ENCODE results near the gene NOTUM. TPM values are rescaled to one million over a fixed set of nuclear protein-coding genes. Genes with fewer than 3 reads are reported as not detected.
A peak's percentile ranks its signal among the peaks of the same experiment; 100 is the strongest.

The NOTUM gene
- total and polyA plus RNA-seq, 10 of the 15 experiments (the other 5 are each of a cell fraction or from before 2014, with no cell fraction given): 0.04 to 0.13 TPM; not detected in 8

- Histone ChIP-seq H3K79me2 (ENCODE audit: control insufficient read depth, insufficient read depth, low read length) (no peaks in the 10 kb centered on the region), H3K36me3 (ENCODE audit: control insufficient read depth in 2 of 2, insufficient read depth in 2 of 2, low read length in 1 of 2) (no peaks in the 10 kb centered on the region), H3K9ac (ENCODE audit: control insufficient read depth, insufficient read depth, low read length) (no peak overlapping the region), H3K4me3 (no peak overlapping the region), H3K4me1 (ENCODE audit: control insufficient read depth, insufficient read depth, low read length) (no peaks in the 10 kb centered on the region), H2AFZ (ENCODE audit: control insufficient read depth, low read depth, low read length) (peak overlapping the region; percentile 55), H3K9me3 (replicated peaks; ENCODE audit: control insufficient read depth, insufficient read depth, low read length) (no peaks in the 10 kb centered on the region), H3K4me2 (ENCODE audit: control insufficient read depth, insufficient read depth) (peak overlapping the region; percentile 74), H3K27ac (ENCODE audit: control insufficient read depth, insufficient read depth) (no peak overlapping the region), H4K20me1 (ENCODE audit: control insufficient read depth, insufficient read depth) (no peaks in the 10 kb centered on the region), H3K27me3 (replicated peaks in 1 of 2; ENCODE audit: control insufficient read depth in 2 of 2, insufficient read depth in 2 of 2, low read length in 1 of 2) (peaks cover 8 to 20% of the 10 kb centered on the region in 2 experiments)
- POLR2A ChIA-PET: interaction anchor here (1.0 to 1.6 kb wide), 2 partner anchors 62 to 70 kb away, joined by 3 to 8 read pairs; no protein-coding TSS in a partner anchor
- WGBS (ENCODE audit: insufficient coverage, insufficient replicate concordance, low lambda C conversion rate, missing lambda C conversion rate): 3% methylated on average over 88 of the region's 112 CpGs
- in situ Hi-C loops (cut with MboI) (no loop called here), intact Hi-C loops (cut with micrococcal nuclease; ENCODE audit: unreplicated experiment) (loop anchor here (1.0 kb wide), 2 partner anchors 62 to 195 kb away; no protein-coding TSS in a partner anchor)
- DNase-seq (ENCODE audit: low read depth, low spot score) (no peak), ATAC-seq (peak; percentile 96), FAIRE-seq (no peak)
- RAD21 ChIA-PET (ENCODE audit: unreplicated experiment): interaction anchor here (0.7 to 3.0 kb wide), 15 partner anchors 9 to 204 kb away, joined by 3 to 68 read pairs (median 4); partner anchors contain the start of genes CENPX, DCXR, LRRC45 and RAC3
- BruUV-seq (replicated peaks): no TSS peak
- CTCF ChIA-PET: interaction anchor here (0.7 to 2.3 kb wide), 19 partner anchors 8 to 195 kb away, joined by 3 to 89 read pairs (median 4); partner anchors contain the start of genes CENPX, DCXR, LRRC45 and MAFG
- SMC1A ChIA-PET (ENCODE audit: uncharacterized antibody, unreplicated experiment): interaction anchor here (0.6 to 1.3 kb wide), 6 partner anchors 15 to 233 kb away, joined by 4 to 8 read pairs (median 4); partner anchors contain the start of genes CENPX and LRRC45
- TF ChIP-seq, protein P1, sequence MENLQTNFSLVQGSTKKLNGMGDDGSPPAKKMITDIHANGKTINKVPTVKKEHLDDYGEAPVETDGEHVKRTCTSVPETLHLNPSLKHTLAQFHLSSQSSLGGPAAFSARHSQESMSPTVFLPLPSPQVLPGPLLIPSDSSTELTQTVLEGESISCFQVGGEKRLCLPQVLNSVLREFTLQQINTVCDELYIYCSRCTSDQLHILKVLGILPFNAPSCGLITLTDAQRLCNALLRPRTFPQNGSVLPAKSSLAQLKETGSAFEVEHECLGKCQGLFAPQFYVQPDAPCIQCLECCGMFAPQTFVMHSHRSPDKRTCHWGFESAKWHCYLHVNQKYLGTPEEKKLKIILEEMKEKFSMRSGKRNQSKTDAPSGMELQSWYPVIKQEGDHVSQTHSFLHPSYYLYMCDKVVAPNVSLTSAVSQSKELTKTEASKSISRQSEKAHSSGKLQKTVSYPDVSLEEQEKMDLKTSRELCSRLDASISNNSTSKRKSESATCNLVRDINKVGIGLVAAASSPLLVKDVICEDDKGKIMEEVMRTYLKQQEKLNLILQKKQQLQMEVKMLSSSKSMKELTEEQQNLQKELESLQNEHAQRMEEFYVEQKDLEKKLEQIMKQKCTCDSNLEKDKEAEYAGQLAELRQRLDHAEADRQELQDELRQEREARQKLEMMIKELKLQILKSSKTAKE (IDR thresholded peaks at IDR 0.05; ENCODE audit: low read depth, poor library complexity, severe bottlenecking): no peak
- TF ChIP-seq ZNF207 (IDR thresholded peaks at IDR 0.05; ENCODE audit: borderline replicate concordance) (0 out of 2 replicates have a peak, but pooled peaks have one; percentile 38), CREM (IDR thresholded peaks at IDR 0.05; ENCODE audit: low read depth) (no peak), SMARCA5 (IDR thresholded peaks at IDR 0.05) (peak; percentile 98), YY1 (IDR thresholded peaks at IDR 0.05; ENCODE audit: low read depth, low read length) (peak; percentile 73; the same call in 1 of the 2 replicates), DPF2 (IDR thresholded peaks at IDR 0.05) (peak; percentile 87), NFXL1 (IDR thresholded peaks at IDR 0.05; ENCODE audit: borderline replicate concordance) (peak; percentile 71; the same call in 1 of the 2 replicates), REST (IDR thresholded peaks at IDR 0.05; ENCODE audit: low read depth, low read length) (no peak), ASH2L (IDR thresholded peaks at IDR 0.05; ENCODE audit: borderline replicate concordance, low read depth) (no peak), JUNB (IDR thresholded peaks at IDR 0.05) (no peak), PML (IDR thresholded peaks at IDR 0.05; ENCODE audit: low read length) (no peak), NR2C2 (IDR thresholded peaks at IDR 0.05; ENCODE audit: borderline replicate concordance, control insufficient read depth, insufficient read length, low read depth) (no peak)
- TF ChIP-seq, protein P2, sequence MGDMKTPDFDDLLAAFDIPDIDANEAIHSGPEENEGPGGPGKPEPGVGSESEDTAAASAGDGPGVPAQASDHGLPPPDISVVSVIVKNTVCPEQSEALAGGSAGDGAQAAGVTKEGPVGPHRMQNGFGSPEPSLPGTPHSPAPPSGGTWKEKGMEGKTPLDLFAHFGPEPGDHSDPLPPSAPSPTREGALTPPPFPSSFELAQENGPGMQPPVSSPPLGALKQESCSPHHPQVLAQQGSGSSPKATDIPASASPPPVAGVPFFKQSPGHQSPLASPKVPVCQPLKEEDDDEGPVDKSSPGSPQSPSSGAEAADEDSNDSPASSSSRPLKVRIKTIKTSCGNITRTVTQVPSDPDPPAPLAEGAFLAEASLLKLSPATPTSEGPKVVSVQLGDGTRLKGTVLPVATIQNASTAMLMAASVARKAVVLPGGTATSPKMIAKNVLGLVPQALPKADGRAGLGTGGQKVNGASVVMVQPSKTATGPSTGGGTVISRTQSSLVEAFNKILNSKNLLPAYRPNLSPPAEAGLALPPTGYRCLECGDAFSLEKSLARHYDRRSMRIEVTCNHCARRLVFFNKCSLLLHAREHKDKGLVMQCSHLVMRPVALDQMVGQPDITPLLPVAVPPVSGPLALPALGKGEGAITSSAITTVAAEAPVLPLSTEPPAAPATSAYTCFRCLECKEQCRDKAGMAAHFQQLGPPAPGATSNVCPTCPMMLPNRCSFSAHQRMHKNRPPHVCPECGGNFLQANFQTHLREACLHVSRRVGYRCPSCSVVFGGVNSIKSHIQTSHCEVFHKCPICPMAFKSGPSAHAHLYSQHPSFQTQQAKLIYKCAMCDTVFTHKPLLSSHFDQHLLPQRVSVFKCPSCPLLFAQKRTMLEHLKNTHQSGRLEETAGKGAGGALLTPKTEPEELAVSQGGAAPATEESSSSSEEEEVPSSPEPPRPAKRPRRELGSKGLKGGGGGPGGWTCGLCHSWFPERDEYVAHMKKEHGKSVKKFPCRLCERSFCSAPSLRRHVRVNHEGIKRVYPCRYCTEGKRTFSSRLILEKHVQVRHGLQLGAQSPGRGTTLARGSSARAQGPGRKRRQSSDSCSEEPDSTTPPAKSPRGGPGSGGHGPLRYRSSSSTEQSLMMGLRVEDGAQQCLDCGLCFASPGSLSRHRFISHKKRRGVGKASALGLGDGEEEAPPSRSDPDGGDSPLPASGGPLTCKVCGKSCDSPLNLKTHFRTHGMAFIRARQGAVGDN (IDR thresholded peaks at IDR 0.05): peak; percentile 50; the same call in 1 of the 2 replicates
Observed at GRCh38 chr17:81959362-81960129, 1.4 kb downstream of the NOTUM start.
